NCI-H82 treated with DMSO at 0.1 percent for 48 hours (cell line): ENCODE data around the gene BTBD2.

Experiments
- DNase-seq: peaks from one replicate; lab custom pipeline; 2025; ENCODE audit not compliant: unreplicated experiment; lab: John Stamatoyannopoulos, UW

Gene BTBD2

GRCh38 chr19:2050991-2051772 is 35.7 kb upstream of the BTBD2 start, which contains the start of gene MKNK2:
Gene MKNK2 (minus strand): TSS chr19:2051244. CDS start chr19:2050851, 393 bp downstream.
- DNase-seq, result peak; percentile 20

- DNase-seq, result no peak
Measured at GRCh38 chr19:2050349-2050990, 35.0 kb upstream of the BTBD2 start.

GRCh38 chr19:2049741-2050348 is 34.3 kb upstream of the BTBD2 start:
- DNase-seq, result no peak

- DNase-seq, result no peak
Measured at GRCh38 chr19:2048959-2049740, 33.6 kb upstream of the BTBD2 start.

- DNase-seq, result no peak
Measured at GRCh38 chr19:2048104-2048958, 32.8 kb upstream of the BTBD2 start.

- no peak for DNase-seq
Measured at GRCh38 chr19:2047449-2048103, 32.1 kb upstream of the BTBD2 start.

- no peak for DNase-seq
Measured at GRCh38 chr19:2047076-2047448, 31.5 kb upstream of the BTBD2 start.

- DNase-seq, result no peak
Measured at GRCh38 chr19:2046046-2046907, 30.8 kb upstream of the BTBD2 start.

GRCh38 chr19:2045501-2046045 is 30.1 kb upstream of the BTBD2 start:
- no peak for DNase-seq

GRCh38 chr19:2044709-2045500 is 29.4 kb upstream of the BTBD2 start:
- no peak for DNase-seq

- no peak for DNase-seq
Measured at GRCh38 chr19:2043961-2044708, 28.6 kb upstream of the BTBD2 start.

GRCh38 chr19:2043251-2043641 is 27.7 kb upstream of the BTBD2 start:
- no peak for DNase-seq

- DNase-seq, result no peak
Measured at GRCh38 chr19:2042485-2043250, 27.2 kb upstream of the BTBD2 start.

- peak; percentile 67 for DNase-seq
Measured at GRCh38 chr19:2041683-2042484, 26.4 kb upstream of the BTBD2 start.

- no peak for DNase-seq
Measured at GRCh38 chr19:2041433-2041682, 25.8 kb upstream of the BTBD2 start.
